ENCODE measurements around the gene NCF4. TPM values are rescaled to one million over a fixed set of nuclear protein-coding genes. Genes with fewer than 3 reads are reported as not detected.

NCF4 gene
- polyA plus RNA-seq, 2 of the 4 experiments (the other 2 are of a cell fraction) = not detected

- 55% methylated on average over 2 of the region's 9 CpGs for WGBS (ENCODE audit: missing lambda C conversion rate)
- no peak for ATAC-seq
These were observed 41.7 kb upstream of the NCF4 start for GRCh38 chr22:36819112-36819511.

DNA sequence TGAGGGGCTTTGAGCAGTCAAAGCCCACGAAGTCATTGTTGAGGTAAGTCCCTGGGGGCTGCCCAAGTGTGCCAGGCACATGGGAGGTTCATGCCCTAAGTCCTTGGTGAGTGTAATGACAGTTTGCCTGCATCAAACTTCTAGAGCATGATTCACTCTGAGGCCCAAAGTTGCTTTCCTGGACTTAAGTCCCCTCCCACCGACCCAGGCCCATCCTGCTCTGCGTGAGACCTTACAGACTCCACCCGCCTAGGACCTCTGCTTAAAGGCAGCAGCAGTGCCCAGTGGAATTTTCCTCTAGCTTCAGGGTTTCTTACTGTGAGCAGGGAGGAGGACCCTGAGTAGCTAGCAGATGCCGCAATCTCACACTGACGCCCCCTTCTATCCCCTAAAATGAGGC is 38.2 kb upstream of the NCF4 start:
- ATAC-seq (no peak), DNase-seq (ENCODE audit: low read depth in 1 of 2, low spot score in 1 of 2) (no peak), FAIRE-seq (no peak)
- ChIA-PET POLR2A (no interaction called here), CTCF (interaction anchor here (2.7 kb wide), 1 partner anchor 33 kb away, joined by 9 read pairs; no protein-coding TSS in a partner anchor)
- Histone ChIP-seq H3K4me2 (no peak overlapping the region), H3K9me3 (no peaks in the 10 kb centered on the region), H3K27ac (no peak overlapping the region), H3K4me3 (no peak overlapping the region), H3K4me1 (no peaks in the 10 kb centered on the region)
- whole genome bisulfite sequencing (ENCODE audit: missing lambda C conversion rate) = 56% methylated on average over 6 of the region's 6 CpGs
- TF ChIP-seq SREBF2 (IDR thresholded peaks at IDR 0.05) (no peak), TFCP2L1 (CRISPR knock-in tag; IDR thresholded peaks at IDR 0.05) (no peak), JUN (IDR thresholded peaks at IDR 0.05) (no peak), CBX2 (IDR thresholded peaks at IDR 0.05; ENCODE audit: borderline replicate concordance, low read depth) (no peak), HEYL (CRISPR knock-in tag; IDR thresholded peaks at IDR 0.05) (no peak), MAFK (IDR thresholded peaks at IDR 0.05; ENCODE audit: partially characterized antibody) (no peak), BCL3 (IDR thresholded peaks at IDR 0.05) (no peak), NR3C1 (IDR thresholded peaks at IDR 0.05) (no peak), KDM5A (IDR thresholded peaks at IDR 0.05) (no peak), HES2 (IDR thresholded peaks at IDR 0.05) (no peak)

More at GRCh38 chr22:36819112-36819511, 41.7 kb upstream of the NCF4 start:
- FAIRE-seq (no peak), DNase-seq (ENCODE audit: low read depth in 1 of 2, low spot score in 1 of 2) (no peak)
- no peaks in the 10 kb centered on the region for H3K4me1 ChIP-seq
- ChIA-PET POLR2A (no interaction called here), CTCF (interaction anchor here (0.6 to 1.6 kb wide), 2 partner anchors 158 to 1020 kb away, joined by 3 to 5 read pairs; no protein-coding TSS in a partner anchor)
- H3K4me3 ChIP-seq = no peak overlapping the region
- H3K27ac ChIP-seq = no peak overlapping the region
- H3K4me2 ChIP-seq = no peak overlapping the region
- TF ChIP-seq MAZ (IDR thresholded peaks at IDR 0.05; ENCODE audit: borderline replicate concordance, low read depth, low read length) (no peak), RFX5 (IDR thresholded peaks at IDR 0.05) (no peak), ZFP36 (IDR thresholded peaks at IDR 0.05; ENCODE audit: borderline replicate concordance, partially characterized antibody) (no peak), RNF2 (IDR thresholded peaks at IDR 0.05; ENCODE audit: borderline replicate concordance, low read depth) (no peak), POLR2A (IDR thresholded peaks at IDR 0.05; ENCODE audit: low read length) (no peak), SMC3 (IDR thresholded peaks at IDR 0.05) (no peak), ESRRA (IDR thresholded peaks at IDR 0.05; ENCODE audit: borderline replicate concordance, low read length) (no peak), TP53 (CRISPR knock-in tag; IDR thresholded peaks at IDR 0.05) (no peak), BHLHE40 (IDR thresholded peaks at IDR 0.05; ENCODE audit: low read depth, low read length) (no peak), JUN (IDR thresholded peaks at IDR 0.05) (no peak), EP300 (IDR thresholded peaks at IDR 0.05) (no peak)
- TF ChIP-seq, protein P1, sequence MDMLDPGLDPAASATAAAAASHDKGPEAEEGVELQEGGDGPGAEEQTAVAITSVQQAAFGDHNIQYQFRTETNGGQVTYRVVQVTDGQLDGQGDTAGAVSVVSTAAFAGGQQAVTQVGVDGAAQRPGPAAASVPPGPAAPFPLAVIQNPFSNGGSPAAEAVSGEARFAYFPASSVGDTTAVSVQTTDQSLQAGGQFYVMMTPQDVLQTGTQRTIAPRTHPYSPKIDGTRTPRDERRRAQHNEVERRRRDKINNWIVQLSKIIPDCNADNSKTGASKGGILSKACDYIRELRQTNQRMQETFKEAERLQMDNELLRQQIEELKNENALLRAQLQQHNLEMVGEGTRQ (IDR thresholded peaks at IDR 0.05) = no peak
- no peaks in the 10 kb centered on the region for H3K9me3 ChIP-seq

DNA sequence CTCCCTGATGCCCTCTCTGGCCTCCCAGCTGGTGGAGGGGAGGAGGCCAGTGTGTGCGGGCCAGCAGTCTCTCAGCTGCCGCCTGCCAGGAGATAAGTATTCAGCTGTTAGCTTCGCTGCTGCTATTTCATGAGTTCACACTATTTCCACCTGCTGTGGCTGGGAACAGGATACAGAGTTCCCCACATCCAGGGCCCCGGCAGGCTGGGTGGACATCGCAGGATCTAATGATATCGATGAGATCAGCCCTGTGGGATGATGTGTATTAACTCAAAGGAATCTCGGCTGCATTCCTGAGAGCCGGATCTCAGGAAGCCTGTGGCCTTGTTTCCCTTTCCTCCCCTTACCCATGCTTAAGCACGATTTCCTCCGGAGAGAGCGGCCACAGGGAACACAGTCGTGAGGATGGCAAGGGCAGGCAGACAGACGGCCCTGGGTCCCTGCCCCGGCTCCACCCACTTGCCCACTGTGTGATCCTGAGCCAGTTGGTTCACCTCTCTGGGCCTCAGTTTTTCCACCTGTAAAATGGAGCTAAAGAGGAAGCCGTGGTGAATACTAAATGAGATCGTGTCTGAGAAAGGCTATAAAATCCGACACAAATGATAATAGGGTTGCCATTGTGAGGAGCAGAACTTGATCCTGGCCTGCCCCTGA is 37.5 kb upstream of the NCF4 start:
- FAIRE-seq (no peak), ATAC-seq (no peak), DNase-seq (ENCODE audit: low read depth in 1 of 2, low spot score in 1 of 2) (no peak)
- TF ChIP-seq HOXB5 (CRISPR knock-in tag; IDR thresholded peaks at IDR 0.05) (no peak), ESRRA (IDR thresholded peaks at IDR 0.05; ENCODE audit: borderline replicate concordance, low read length) (no peak), HOXA7 (CRISPR knock-in tag; IDR thresholded peaks at IDR 0.05) (no peak), FOXS1 (CRISPR knock-in tag; IDR thresholded peaks at IDR 0.05) (no peak), HDAC2 (IDR thresholded peaks at IDR 0.05) (no peak), HOXB13 (CRISPR knock-in tag; IDR thresholded peaks at IDR 0.05; ENCODE audit: low read depth) (no peak), CTCF (IDR thresholded peaks at IDR 0.05) (no peak), SMC3 (IDR thresholded peaks at IDR 0.05) (no peak), MYC (IDR thresholded peaks at IDR 0.05; ENCODE audit: borderline replicate concordance, low read length) (no peak), ZSCAN20 (CRISPR knock-in tag; IDR thresholded peaks at IDR 0.05) (no peak), FOSB (CRISPR knock-in tag; IDR thresholded peaks at IDR 0.05) (no peak), EHF (CRISPR knock-in tag; IDR thresholded peaks at IDR 0.05) (no peak)
- TF ChIP-seq, protein P2, sequence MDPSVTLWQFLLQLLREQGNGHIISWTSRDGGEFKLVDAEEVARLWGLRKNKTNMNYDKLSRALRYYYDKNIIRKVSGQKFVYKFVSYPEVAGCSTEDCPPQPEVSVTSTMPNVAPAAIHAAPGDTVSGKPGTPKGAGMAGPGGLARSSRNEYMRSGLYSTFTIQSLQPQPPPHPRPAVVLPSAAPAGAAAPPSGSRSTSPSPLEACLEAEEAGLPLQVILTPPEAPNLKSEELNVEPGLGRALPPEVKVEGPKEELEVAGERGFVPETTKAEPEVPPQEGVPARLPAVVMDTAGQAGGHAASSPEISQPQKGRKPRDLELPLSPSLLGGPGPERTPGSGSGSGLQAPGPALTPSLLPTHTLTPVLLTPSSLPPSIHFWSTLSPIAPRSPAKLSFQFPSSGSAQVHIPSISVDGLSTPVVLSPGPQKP (IDR thresholded peaks at IDR 0.05; ENCODE audit: low read depth, low read length) = no peak
- H3K27ac ChIP-seq = no peak overlapping the region
- no peak overlapping the region for H3K4me2 ChIP-seq
- CTCF ChIA-PET = interaction anchor here (1.2 to 2.7 kb wide), 2 partner anchors 20 to 32 kb away, joined by 4 to 9 read pairs; no protein-coding TSS in a partner anchor
- POLR2A ChIA-PET = no interaction called here
- H3K4me1 ChIP-seq = no peaks in the 10 kb centered on the region
- H3K9me3 ChIP-seq = no peaks in the 10 kb centered on the region
- WGBS (ENCODE audit: missing lambda C conversion rate) = 55% methylated on average over 13 of the region's 17 CpGs
- no peak overlapping the region for H3K4me3 ChIP-seq
